ENCODE results near the gene IL3. TPM values are rescaled to one million over a fixed set of nuclear protein-coding genes. Genes with fewer than 3 reads are reported as not detected.

The IL3 gene
- total RNA-seq, 1 experiment from 2014 or later = not detected

- no peaks in the 10 kb centered on the region for H3K9me3 Mint-ChIP-seq (ENCODE audit: unreplicated experiment)
- no peak overlapping the region for H3K27ac Mint-ChIP-seq (ENCODE audit: unreplicated experiment)
- peaks cover 3% of the 10 kb centered on the region for H3K27me3 Mint-ChIP-seq (ENCODE audit: insufficient read depth, unreplicated experiment)
- H3K4me3 Mint-ChIP-seq (ENCODE audit: unreplicated experiment) = no peak overlapping the region
- no peaks in the 10 kb centered on the region for H3K4me1 Mint-ChIP-seq (ENCODE audit: low read depth, unreplicated experiment)
- intact Hi-C loops (cut with micrococcal nuclease; ENCODE audit: unreplicated experiment) = no loop called here
- BruUV-seq (replicated peaks) = no TSS peak
- no peak for DNase-seq
- ChIA-PET POLR2A (no interaction called here), CTCF (no interaction called here)
- H3K27me3 ChIP-seq (replicated peaks; ENCODE audit: control insufficient read depth, insufficient read depth, low read length) = no peaks in the 10 kb centered on the region
- H3K9me3 ChIP-seq = no peaks in the 10 kb centered on the region
- H3K4me3 ChIP-seq (ENCODE audit: low read depth, low read length) = no peak overlapping the region
- no peaks in the 10 kb centered on the region for H3K4me1 ChIP-seq
- no peaks in the 10 kb centered on the region for H3K36me3 Mint-ChIP-seq (ENCODE audit: insufficient read depth, unreplicated experiment)
- TF ChIP-seq CTCF (IDR thresholded peaks at IDR 0.05; ENCODE audit: insufficient read depth in 1 of 2, low read depth in 1 of 2, low read length in 1 of 2, severe bottlenecking in 1 of 2, unreplicated experiment in 1 of 2) = no peak
- no peaks in the 10 kb centered on the region for H3K36me3 ChIP-seq (ENCODE audit: control insufficient read depth, insufficient read depth, low read length)
These were observed 41.0 kb downstream of the IL3 start for GRCh38 chr5:132101385-132101880.

GRCh38 chr5:132102101-132102701 is 41.7 kb downstream of the IL3 start:
- ChIA-PET CTCF (interaction anchor here (0.6 to 1.0 kb wide), 2 partner anchors 39 to 110 kb away, joined by 3 read pairs; no protein-coding TSS in a partner anchor), POLR2A (no interaction called here)
- Histone ChIP-seq H3K36me3 (ENCODE audit: control insufficient read depth, insufficient read depth, low read length) (no peaks in the 10 kb centered on the region), H3K4me3 (ENCODE audit: low read depth, low read length) (no peak overlapping the region), H3K9me3 (no peaks in the 10 kb centered on the region), H3K4me1 (no peaks in the 10 kb centered on the region), H3K27me3 (replicated peaks; ENCODE audit: control insufficient read depth, insufficient read depth, low read length) (no peaks in the 10 kb centered on the region)
- H3K4me1 Mint-ChIP-seq (ENCODE audit: low read depth, unreplicated experiment) = no peaks in the 10 kb centered on the region
- no peak overlapping the region for H3K4me3 Mint-ChIP-seq (ENCODE audit: unreplicated experiment)
- no peaks in the 10 kb centered on the region for H3K36me3 Mint-ChIP-seq (ENCODE audit: insufficient read depth, unreplicated experiment)
- DNase-seq = no peak
- no peak overlapping the region for H3K27ac Mint-ChIP-seq (ENCODE audit: unreplicated experiment)
- intact Hi-C loops (cut with micrococcal nuclease; ENCODE audit: unreplicated experiment) = no loop called here
- no TSS peak for BruUV-seq (replicated peaks)
- peaks cover 3% of the 10 kb centered on the region for H3K27me3 Mint-ChIP-seq (ENCODE audit: insufficient read depth, unreplicated experiment)
- no peaks in the 10 kb centered on the region for H3K9me3 Mint-ChIP-seq (ENCODE audit: unreplicated experiment)
- TF ChIP-seq CTCF (IDR thresholded peaks at IDR 0.05; ENCODE audit: insufficient read depth in 1 of 2, low read depth in 1 of 2, low read length in 1 of 2, severe bottlenecking in 1 of 2, unreplicated experiment in 1 of 2) = no peak

- CTCF ChIA-PET = no interaction called here
- Mint-ChIP-seq H3K4me3 (ENCODE audit: unreplicated experiment) (no peak overlapping the region), H3K9me3 (ENCODE audit: unreplicated experiment) (no peaks in the 10 kb centered on the region), H3K27ac (ENCODE audit: unreplicated experiment) (no peak overlapping the region), H3K27me3 (ENCODE audit: insufficient read depth, unreplicated experiment) (peaks cover 3% of the 10 kb centered on the region), H3K4me1 (ENCODE audit: low read depth, unreplicated experiment) (no peaks in the 10 kb centered on the region), H3K36me3 (ENCODE audit: insufficient read depth, unreplicated experiment) (no peaks in the 10 kb centered on the region)
- no peak overlapping the region for H3K4me3 ChIP-seq (ENCODE audit: low read depth, low read length)
- no peaks in the 10 kb centered on the region for H3K4me1 ChIP-seq
- H3K27me3 ChIP-seq (replicated peaks; ENCODE audit: control insufficient read depth, insufficient read depth, low read length) = no peaks in the 10 kb centered on the region
- H3K36me3 ChIP-seq (ENCODE audit: control insufficient read depth, insufficient read depth, low read length) = no peaks in the 10 kb centered on the region
- POLR2A ChIA-PET = no interaction called here
- H3K9me3 ChIP-seq = no peaks in the 10 kb centered on the region
- DNase-seq = no peak
- intact Hi-C loops (cut with micrococcal nuclease; ENCODE audit: unreplicated experiment) = no loop called here
- no peak for TF ChIP-seq CTCF (IDR thresholded peaks at IDR 0.05; ENCODE audit: insufficient read depth in 1 of 2, low read depth in 1 of 2, low read length in 1 of 2, severe bottlenecking in 1 of 2, unreplicated experiment in 1 of 2)
- no TSS peak for BruUV-seq (replicated peaks)
These were observed 42.5 kb downstream of the IL3 start for GRCh38 chr5:132102944-132103331.
